Vagina (tissue), 2 donors: ENCODE results near the gene NOP56. TPM values are rescaled to one million over a fixed set of nuclear protein-coding genes. Genes with fewer than 3 reads are reported as not detected.
A peak's percentile ranks its signal among the peaks of the same experiment; 100 is the strongest.
"Not testable (repeated sequence)": the region's sequence is repeated elsewhere in the genome, so short reads cannot be mapped to it uniquely, and the experiment has no call there.

Experiments
- DNase-seq, 2 donors: peaks; one replicate each; pipeline ENCODE4 v3.0.0-alpha.2; 2017; ENCODE audit errors: extremely low spot score in 2 of 2
- H3K27ac ChIP-seq: fragments of 200-600 bp; sonication (generic); one replicate; pipeline ENCODE4 v1.5.1; 2019
- H3K27me3 ChIP-seq: fragments of 200-600 bp; sonication (generic); one replicate; pipeline ENCODE4 v1.5.1; 2019
- H3K36me3 ChIP-seq, 2 donors: fragments of 200-600 bp; sonication (generic); one replicate each; pipeline ENCODE4 v1.5.1; 2017 to 2019
- H3K4me1 ChIP-seq: fragments of 200-600 bp; sonication (generic); one replicate; pipeline ENCODE4 v1.5.1; 2019
- H3K4me3 ChIP-seq, 2 donors: fragments of 200-600 bp; sonication (generic); 1 replicate in 1 of 2; 2 replicates in 1 of 2; pipeline ENCODE4 v1.5.1; 2016 to 2019
- H3K9me3 ChIP-seq: fragments of 200-600 bp; sonication (generic); one replicate; pipeline ENCODE4 v1.5.1; 2019
- CTCF ChIP-seq, 3 experiments: fragments of 450-650 bp in 2 of 3; fragments of 200-600 bp in 1 of 3; sonication (generic) in 1 of 3; IDR thresholded peaks; one replicate each; pipeline ENCODE4 v1.5.1; 2017 to 2019; ENCODE audit warnings: antibody characterized with exemption in 3 of 3, mild to moderate bottlenecking in 2 of 3, moderate library complexity in 2 of 3
- POLR2A ChIP-seq, 2 donors: fragments of 450-650 bp; IDR thresholded peaks; one replicate each; pipeline ENCODE4 v1.6.1; 2017; ENCODE audit warnings: antibody characterized with exemption in 2 of 2, mild to moderate bottlenecking in 2 of 2, moderate library complexity in 2 of 2
- POLR2AphosphoS5 ChIP-seq, 2 donors: sonication (generic); formaldehyde crosslinking; IDR thresholded peaks; one replicate each; pipeline ENCODE4 v1.9.0; 2017; ENCODE audit warnings: antibody characterized with exemption in 2 of 2, mild to moderate bottlenecking in 2 of 2, low read depth in 1 of 2; ENCODE audit not compliant: insufficient read depth in 1 of 2
- intact Hi-C: fragments of 100-400 bp; cut with DNase I; formaldehyde crosslinking; loops from one replicate; pipeline ENCODE4 v1.15.1; 2023
- total RNA-seq: library from RNA; depleted of rRNA; stranded (reverse); fragments of >200 nt; gene quantifications from one replicate; pipeline ENCODE4 v1.2.3, GENCODE V29; 2016

NOP56 gene
- total RNA-seq, 1 donor from 2014 or later: 87.7 TPM

- Histone ChIP-seq H3K9me3 (no peaks in the 10 kb centered on the region), H3K27ac (peak overlapping the region; percentile 62), H3K27me3 (no peaks in the 10 kb centered on the region), H3K4me1 (peaks cover 17% of the 10 kb centered on the region), H3K4me3 (peak overlapping the region; percentile 54 to 78), H3K36me3 (no peaks in the 10 kb centered on the region)
- DNase-seq: no peak
- intact Hi-C loops: no loop called here
- TF ChIP-seq POLR2A (IDR thresholded peaks at IDR 0.05): no peak
- no peak for TF ChIP-seq CTCF (IDR thresholded peaks at IDR 0.05)
- no peak for TF ChIP-seq POLR2AphosphoS5 (IDR thresholded peaks at IDR 0.05; ENCODE audit: insufficient read depth in 1 of 2, low read depth in 1 of 2)
These were observed 41.0 kb downstream of the NOP56 start for GRCh38 chr20:2693286-2694007.

GRCh38 chr20:2694008-2694471 is 41.6 kb downstream of the NOP56 start:
- H3K27ac ChIP-seq: no peak overlapping the region
- TF ChIP-seq CTCF (IDR thresholded peaks at IDR 0.05): no peak
- no peak for TF ChIP-seq POLR2A (IDR thresholded peaks at IDR 0.05)
- TF ChIP-seq POLR2AphosphoS5 (IDR thresholded peaks at IDR 0.05; ENCODE audit: insufficient read depth in 1 of 2, low read depth in 1 of 2): no peak
- H3K36me3 ChIP-seq: no peaks in the 10 kb centered on the region
- H3K9me3 ChIP-seq: no peaks in the 10 kb centered on the region
- no peaks in the 10 kb centered on the region for H3K27me3 ChIP-seq
- peak overlapping the region; percentile 54 to 78 for H3K4me3 ChIP-seq
- no peak for DNase-seq
- intact Hi-C loops: no loop called here
- peaks cover 17% of the 10 kb centered on the region for H3K4me1 ChIP-seq

GRCh38 chr20:2694519-2694918 is 42.1 kb downstream of the NOP56 start:
- TF ChIP-seq POLR2AphosphoS5 (IDR thresholded peaks at IDR 0.05; ENCODE audit: insufficient read depth in 1 of 2, low read depth in 1 of 2) (no peak), CTCF (IDR thresholded peaks at IDR 0.05) (no peak), POLR2A (IDR thresholded peaks at IDR 0.05) (no peak)
- no peak for DNase-seq
- no peak overlapping the region for H3K4me3 ChIP-seq
- H3K4me1 ChIP-seq: peaks cover 17% of the 10 kb centered on the region
- no peaks in the 10 kb centered on the region for H3K9me3 ChIP-seq
- no peak overlapping the region for H3K27ac ChIP-seq
- no peaks in the 10 kb centered on the region for H3K27me3 ChIP-seq
- H3K36me3 ChIP-seq: no peaks in the 10 kb centered on the region
- intact Hi-C loops: no loop called here

GRCh38 chr20:2695206-2695983 is 43.0 kb downstream of the NOP56 start:
- Histone ChIP-seq H3K36me3 (no peaks in the 10 kb centered on the region), H3K27ac (no peak overlapping the region), H3K4me3 (no peak overlapping the region), H3K27me3 (no peaks in the 10 kb centered on the region), H3K4me1 (peaks cover 17% of the 10 kb centered on the region), H3K9me3 (no peaks in the 10 kb centered on the region)
- intact Hi-C loops: no loop called here
- no peak for TF ChIP-seq POLR2A (IDR thresholded peaks at IDR 0.05)
- TF ChIP-seq POLR2AphosphoS5 (IDR thresholded peaks at IDR 0.05; ENCODE audit: insufficient read depth in 1 of 2, low read depth in 1 of 2): no peak
- no peak for TF ChIP-seq CTCF (IDR thresholded peaks at IDR 0.05)
- DNase-seq: no peak

GRCh38 chr20:2695984-2696525 is 43.6 kb downstream of the NOP56 start:
- H3K4me3 ChIP-seq, H3K36me3 ChIP-seq, H3K9me3 ChIP-seq, intact Hi-C loops, H3K27me3 ChIP-seq, H3K27ac ChIP-seq: not testable (repeated sequence)
- peaks cover 17% of the 10 kb centered on the region for H3K4me1 ChIP-seq
- DNase-seq: peak in 1 of 2 donors; percentile 25
